Epithelial cell of proximal tubule (primary cell): Measurements from ENCODE around the gene KPNA4. TPM values are rescaled to one million over a fixed set of nuclear protein-coding genes. Genes with fewer than 3 reads are reported as not detected.

Experiments used
- DNase-seq: peaks from one replicate; pipeline ENCODE4 v3.0.0-alpha.2; 2011; ENCODE audit warnings: low read depth
- H3K4me3 ChIP-seq: 2 replicates; pipeline ENCODE4 v1.5.1; 2011; ENCODE audit warnings: low read depth, mild to moderate bottlenecking, low read length
- total RNA-seq: library from RNA; depleted of rRNA; stranded (reverse); fragments of >200 nt; gene quantifications from 2 replicates; pipeline ENCODE4 v1.2.3, GENCODE V29; 2015
- TF ChIP-seq, protein P1 (sequence below): conservative IDR thresholded peaks from 2 replicates; pipeline ENCODE4 v1.5.1; 2012; ENCODE audit warnings: low read depth, mild to moderate bottlenecking, low read length

The KPNA4 gene
- total RNA-seq, 1 donor from 2014 or later: 17.0 TPM

DNA sequence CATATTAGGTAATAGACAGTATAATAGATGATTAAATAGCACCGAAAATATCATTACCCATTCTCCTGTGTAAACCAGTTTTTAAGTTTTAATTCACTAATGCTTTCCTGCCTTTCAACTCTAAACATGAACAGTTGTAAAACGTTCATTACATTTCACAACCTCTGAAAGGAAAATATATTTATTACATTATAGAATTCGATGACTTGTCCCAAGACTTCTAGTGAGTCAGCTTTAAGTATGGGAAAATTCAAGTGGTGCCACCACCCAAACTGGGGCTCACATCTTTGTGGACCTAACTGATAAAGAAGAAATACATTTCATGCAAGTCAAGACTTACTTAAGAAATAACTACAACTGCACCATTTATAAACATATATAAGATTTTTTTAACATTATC is 117.8 kb downstream of the KPNA4 start:
- peak overlapping the region; percentile 13 for H3K4me3 ChIP-seq
- TF ChIP-seq, protein P1, sequence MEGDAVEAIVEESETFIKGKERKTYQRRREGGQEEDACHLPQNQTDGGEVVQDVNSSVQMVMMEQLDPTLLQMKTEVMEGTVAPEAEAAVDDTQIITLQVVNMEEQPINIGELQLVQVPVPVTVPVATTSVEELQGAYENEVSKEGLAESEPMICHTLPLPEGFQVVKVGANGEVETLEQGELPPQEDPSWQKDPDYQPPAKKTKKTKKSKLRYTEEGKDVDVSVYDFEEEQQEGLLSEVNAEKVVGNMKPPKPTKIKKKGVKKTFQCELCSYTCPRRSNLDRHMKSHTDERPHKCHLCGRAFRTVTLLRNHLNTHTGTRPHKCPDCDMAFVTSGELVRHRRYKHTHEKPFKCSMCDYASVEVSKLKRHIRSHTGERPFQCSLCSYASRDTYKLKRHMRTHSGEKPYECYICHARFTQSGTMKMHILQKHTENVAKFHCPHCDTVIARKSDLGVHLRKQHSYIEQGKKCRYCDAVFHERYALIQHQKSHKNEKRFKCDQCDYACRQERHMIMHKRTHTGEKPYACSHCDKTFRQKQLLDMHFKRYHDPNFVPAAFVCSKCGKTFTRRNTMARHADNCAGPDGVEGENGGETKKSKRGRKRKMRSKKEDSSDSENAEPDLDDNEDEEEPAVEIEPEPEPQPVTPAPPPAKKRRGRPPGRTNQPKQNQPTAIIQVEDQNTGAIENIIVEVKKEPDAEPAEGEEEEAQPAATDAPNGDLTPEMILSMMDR: no peak
- DNase-seq: no peak

DNA sequence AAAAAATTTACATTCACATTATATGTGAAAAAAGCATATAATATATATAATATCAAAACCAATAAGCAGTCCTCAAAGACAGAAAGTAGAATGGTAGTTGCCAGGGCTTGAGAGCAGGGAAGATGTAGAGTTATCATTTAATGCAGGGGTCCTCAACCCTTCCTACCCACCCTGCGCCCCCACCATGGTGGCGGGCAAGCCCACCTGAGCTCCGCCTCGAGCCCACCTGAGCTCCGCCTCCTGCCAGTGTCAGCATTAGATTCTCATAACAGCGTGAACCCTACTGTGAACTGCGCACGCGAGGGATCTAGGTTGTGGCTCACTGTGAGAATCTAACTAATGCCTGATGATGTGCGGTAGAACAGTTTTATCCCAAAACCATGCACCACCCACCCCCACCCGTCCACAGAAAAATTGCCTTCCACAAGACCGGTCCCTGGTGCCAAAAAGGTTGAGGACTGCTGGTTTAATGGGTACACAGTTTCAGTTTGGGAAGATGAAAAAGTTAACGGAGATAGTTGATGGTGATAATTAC is 118.8 kb downstream of the KPNA4 start:
- DNase-seq: no peak
- TF ChIP-seq, protein P1: no peak
- H3K4me3 ChIP-seq: no peak overlapping the region

DNA sequence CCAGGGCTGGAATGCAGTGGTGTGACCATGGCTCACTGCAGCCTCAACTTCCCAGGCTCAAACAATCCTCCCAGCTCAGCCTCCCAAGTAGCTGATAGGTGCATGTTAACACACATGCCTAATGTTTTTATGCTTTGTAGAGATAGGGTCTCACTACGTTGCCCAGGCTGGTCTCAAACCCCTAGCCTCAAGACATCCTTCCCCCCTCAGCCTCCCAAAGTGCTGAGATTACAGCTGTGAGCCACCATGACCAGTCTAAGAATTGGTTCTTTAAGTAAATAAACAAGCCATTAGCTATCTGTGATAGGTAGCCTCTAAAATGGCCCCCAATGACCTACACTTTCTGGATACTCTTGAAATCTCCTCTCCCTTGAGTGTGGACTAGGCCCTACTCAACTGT is 119.5 kb downstream of the KPNA4 start:
- no peak overlapping the region for H3K4me3 ChIP-seq
- DNase-seq: no peak
- TF ChIP-seq, protein P1: no peak

Other genes with a start within 250 kb of the KPNA4 start
- gene IFT80, start 166.3 kb downstream of the KPNA4 start, total RNA-seq: 16.2 and 25.7 TPM in 2 replicates
- 90.6 and 100 TPM in 2 replicates for gene SMC4, start 165.9 kb downstream of the KPNA4 start, total RNA-seq
- 33.0 and 49.8 TPM in 2 replicates for gene TRIM59, start 115.8 kb downstream of the KPNA4 start, total RNA-seq
- 0.87 TPM in 1 of 2 replicates, not detected in the other for gene ARL14, start 111.6 kb upstream of the KPNA4 start, total RNA-seq
- 2.4 and 3.2 TPM in 2 replicates for gene PPM1L, start 190.7 kb upstream of the KPNA4 start, total RNA-seq